HG02840 (cell line): ENCODE measurements around the gene MFSD12.
"Not testable (repeated sequence)": the region's sequence is repeated elsewhere in the genome, so short reads cannot be mapped to it uniquely, and the experiment has no call there.

Source experiments
- ATAC-seq: cut with Tn5 transposase; IDR thresholded peaks from one replicate; pipeline ENCODE4 v1.9.1; 2021; ENCODE audit warnings: mild to moderate bottlenecking, moderate library complexity, moderate number of reproducible peaks; ENCODE audit not compliant: unreplicated experiment, low FRiP score

MFSD12 gene

DNA sequence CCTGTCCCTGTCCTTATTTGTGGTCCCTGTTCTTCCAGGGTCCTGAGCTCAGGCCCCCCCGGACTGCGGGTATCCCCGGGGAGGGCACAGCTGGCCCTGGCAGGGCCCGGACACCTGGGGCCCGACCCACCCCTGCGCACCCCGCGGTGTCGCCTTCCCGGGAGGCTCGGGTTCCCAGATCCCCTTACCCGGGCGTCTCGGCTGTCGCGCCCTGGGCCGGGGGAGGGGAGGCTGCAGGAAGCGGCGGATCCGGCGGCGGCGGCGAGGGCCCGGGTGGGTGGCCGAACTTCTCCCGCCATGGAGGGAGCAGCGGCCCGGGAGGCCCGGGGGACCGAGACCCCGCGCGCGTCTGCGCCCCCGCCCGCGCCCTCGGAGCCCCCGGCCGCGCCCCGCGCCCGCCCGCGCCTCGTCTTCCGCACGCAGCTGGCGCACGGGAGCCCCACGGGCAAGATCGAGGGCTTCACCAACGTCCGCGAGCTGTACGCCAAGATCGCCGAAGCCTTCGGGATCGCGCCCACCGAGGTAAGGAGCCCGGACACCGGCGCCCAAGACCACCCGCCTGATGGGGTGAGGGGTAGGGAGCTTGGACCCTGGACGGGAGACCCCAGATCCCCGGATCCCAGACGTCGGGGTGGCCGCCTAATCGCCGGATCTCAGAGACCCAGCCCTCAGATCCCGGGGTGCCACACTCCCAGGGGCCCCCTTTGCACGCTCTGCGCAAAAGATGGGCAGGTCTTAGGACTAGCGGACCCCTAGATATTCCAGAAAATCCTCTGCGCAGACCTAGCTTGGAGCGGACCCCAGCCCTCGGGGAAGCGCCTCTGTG is 28.1 kb upstream of the MFSD12 start, which contains the start of gene GIPC3:
Gene GIPC3 (plus strand): TSS at position 178 of the 826 bp plus-strand sequence. CDS start 120 bp downstream, at position 298.
- ATAC-seq: no peak

- ATAC-seq: not testable (repeated sequence)
These were observed 26.8 kb upstream of the MFSD12 start for GRCh38 chr19:3584036-3584802.

- not testable (repeated sequence) for ATAC-seq
These were observed 24.4 kb upstream of the MFSD12 start for GRCh38 chr19:3581792-3582191.

- ATAC-seq: no peak
These were observed 23.0 kb upstream of the MFSD12 start for GRCh38 chr19:3580156-3580934.

- ATAC-seq: no peak
These were observed 21.0 kb upstream of the MFSD12 start for GRCh38 chr19:3578390-3578789.

DNA sequence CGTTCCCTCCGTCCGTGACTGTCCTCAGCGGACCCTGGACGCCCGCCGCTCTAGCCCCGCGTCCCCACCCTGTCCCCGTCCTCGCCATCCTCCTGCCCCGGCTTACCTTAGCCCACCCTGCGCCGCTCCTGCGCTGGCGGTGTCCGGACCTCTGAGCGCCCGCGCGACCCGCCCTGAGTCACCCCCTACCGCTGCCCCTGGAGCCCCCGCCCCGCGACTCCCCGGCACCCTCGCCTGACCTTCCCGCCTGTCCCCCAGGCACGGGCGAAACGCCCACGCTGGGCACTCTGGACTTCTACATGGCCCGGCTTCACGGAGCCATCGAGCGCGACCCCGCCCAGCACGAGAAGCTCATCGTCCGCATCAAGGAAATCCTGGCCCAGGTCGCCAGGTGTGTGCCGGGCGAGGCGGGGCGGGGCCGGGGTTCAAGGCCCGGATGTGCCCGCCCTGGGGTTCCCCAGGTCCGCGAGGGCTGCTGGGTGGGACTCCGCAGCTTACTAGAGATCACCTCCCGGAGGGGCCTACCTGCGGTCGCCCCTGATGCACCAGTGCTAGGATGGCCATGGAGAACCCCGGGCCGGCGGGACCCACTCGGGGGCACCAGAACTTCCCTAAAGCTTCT is 20.4 kb upstream of the MFSD12 start:
- no peak for ATAC-seq

DNA sequence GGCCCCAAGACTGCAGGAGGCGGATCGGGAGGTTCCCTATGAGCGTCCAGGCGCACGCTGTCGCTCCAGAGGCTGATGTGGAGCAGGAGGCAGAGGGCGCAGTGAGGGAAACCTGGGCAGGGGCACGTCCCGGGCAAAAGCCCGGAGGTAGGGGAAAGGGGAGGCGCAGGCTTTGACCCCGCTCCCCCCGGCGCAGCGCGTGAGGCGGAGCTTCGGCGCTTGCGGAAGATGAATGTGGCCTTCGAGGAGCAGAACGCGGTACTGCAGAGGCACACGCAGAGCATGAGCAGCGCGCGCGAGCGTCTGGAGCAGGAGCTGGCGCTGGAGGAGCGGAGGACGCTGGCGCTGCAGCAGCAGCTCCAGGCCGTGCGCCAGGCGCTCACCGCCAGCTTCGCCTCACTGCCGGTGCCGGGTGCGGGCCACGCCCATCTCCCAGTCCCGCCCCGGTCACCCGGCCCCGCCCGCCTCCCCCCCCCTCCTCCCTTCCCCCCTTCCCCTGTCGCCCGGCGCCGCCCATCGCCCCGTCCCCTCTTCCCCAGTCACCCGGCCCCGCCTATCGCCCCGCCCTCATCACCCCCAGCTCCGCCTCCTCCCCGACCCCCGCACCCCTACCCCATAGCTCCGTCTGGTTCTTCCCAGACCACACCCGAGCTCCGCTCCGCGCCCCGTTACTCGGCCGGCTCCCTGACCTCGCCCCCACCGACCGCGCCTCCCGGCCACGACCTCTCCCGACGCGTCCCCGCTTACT is 19.5 kb upstream of the MFSD12 start:
- ATAC-seq: no peak

GRCh38 chr19:3575949-3576673 is 18.7 kb upstream of the MFSD12 start:
- no peak for ATAC-seq

GRCh38 chr19:3575260-3575741 is 17.9 kb upstream of the MFSD12 start:
- ATAC-seq: no peak

DNA sequence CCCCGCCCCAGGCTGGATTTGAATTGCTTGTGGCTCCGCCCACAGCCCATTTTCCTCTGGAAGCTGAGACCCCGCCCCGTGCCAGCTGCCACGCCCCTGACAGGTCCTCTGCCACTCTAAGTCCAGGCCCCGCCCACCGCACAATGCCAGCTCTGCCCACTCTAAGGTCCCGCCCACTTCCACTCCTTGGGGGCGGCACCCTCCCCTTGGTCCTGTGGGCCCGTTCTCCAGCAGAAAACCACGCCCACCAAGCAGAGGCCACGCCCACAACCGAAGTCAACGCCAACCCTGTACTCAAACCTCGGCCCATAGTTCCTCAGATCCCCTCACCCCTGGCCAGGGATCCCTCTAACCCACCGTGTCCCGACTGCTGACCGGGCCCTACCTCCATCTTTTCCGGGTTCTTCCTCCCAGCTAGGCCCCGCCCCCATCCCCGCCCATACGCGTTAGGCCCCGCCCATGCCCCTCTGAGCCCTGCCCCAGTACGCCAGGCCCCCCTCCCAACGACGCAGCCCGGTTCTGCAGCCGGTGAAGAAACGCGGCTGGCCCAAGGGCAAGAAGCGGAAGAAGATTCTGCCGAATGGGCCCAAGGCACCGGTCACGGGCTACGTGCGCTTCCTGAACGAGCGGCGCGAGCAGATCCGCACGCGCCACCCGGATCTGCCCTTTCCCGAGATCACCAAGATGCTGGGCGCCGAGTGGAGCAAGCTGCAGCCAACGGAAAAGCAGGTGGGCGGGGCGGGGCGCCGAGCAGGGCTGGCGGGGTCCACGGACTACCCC is 16.7 kb upstream of the MFSD12 start:
- no peak for ATAC-seq

GRCh38 chr19:3573162-3573857 is 15.9 kb upstream of the MFSD12 start:
- peak; percentile 13 for ATAC-seq

GRCh38 chr19:3572855-3573161 is 15.4 kb upstream of the MFSD12 start, which contains the start of gene HMG20B:
TSS of gene HMG20B (plus strand) at chr19:3572944. CDS start at chr19:3573310, 366 bp downstream.
- no peak for ATAC-seq

- peak; percentile 86 for ATAC-seq
These were observed 14.9 kb upstream of the MFSD12 start for GRCh38 chr19:3572132-3572854.

GRCh38 chr19:3570606-3571011 is 13.2 kb upstream of the MFSD12 start:
- no peak for ATAC-seq

DNA sequence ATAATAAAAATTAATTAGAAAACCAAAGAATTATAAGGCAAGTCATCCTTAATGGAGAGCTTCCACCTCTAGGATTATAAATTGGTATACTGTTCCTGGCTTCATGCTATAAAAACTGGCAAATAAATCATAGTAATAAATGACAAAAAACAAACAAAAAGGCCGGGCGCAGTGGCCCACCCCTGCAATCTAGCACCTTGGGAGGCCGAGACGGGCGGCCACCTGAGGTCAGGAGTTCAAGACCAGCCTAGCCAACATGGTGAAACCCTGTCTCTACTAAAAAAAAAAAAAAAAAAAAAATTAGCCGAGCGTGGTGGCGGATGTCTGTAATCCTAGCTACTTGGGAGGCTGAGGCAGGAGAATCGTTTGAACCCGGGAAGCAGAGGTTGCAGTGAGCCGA is 12.7 kb upstream of the MFSD12 start:
- not testable (repeated sequence) for ATAC-seq

DNA sequence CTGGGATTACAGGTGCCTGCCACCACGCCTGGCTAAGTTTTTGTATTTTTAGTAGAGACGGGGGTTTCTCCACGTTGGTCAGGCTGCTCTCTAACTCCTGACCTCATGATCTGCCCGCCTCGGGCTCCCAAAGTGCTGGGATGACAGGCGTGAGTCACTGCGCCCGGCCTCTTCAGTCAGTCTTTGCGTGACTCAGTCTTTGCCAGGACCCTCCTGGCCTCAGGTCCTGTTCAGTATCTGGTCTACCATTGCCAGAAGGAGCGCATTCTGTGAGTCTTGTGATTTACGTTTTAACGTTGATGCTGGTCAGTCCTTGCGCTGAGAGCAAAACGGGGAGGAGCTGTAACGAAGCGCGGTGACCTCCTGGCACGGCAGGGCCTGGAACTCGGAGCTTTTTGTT is 7.8 kb upstream of the MFSD12 start:
- no peak for ATAC-seq
